SK-N-SH treated with all-trans-retinoic acid at 6 μM for 48 hours (cell line): ENCODE data around the gene GEMIN4.

Source experiments
- ARNTL ChIP-seq: fragments of 450-650 bp; formaldehyde crosslinking; IDR thresholded peaks from 2 replicates; pipeline ENCODE4 v1.5.0; 2020; ENCODE audit warnings: low read depth, mild to moderate bottlenecking, moderate library complexity, borderline replicate concordance
- ESRRG ChIP-seq: fragments of 250-450 bp; sonication (Bioruptor Pico); IDR thresholded peaks from 2 replicates; pipeline ENCODE4 v1.6.1; 2021; ENCODE audit warnings: mild to moderate bottlenecking
- ISL1 ChIP-seq: fragments of 250-450 bp; sonication (Bioruptor Pico); IDR thresholded peaks from 2 replicates; pipeline ENCODE4 v2.1.2; 2022; ENCODE audit warnings: mild to moderate bottlenecking, moderate library complexity
- TCF4 ChIP-seq: fragments of 250-450 bp; sonication (Bioruptor Pico); IDR thresholded peaks from 2 replicates; pipeline ENCODE4 v1.8.0; 2021; ENCODE audit warnings: mild to moderate bottlenecking, moderate library complexity, borderline replicate concordance
- ZC3H10 ChIP-seq: fragments of 250-450 bp; sonication (Bioruptor Pico); IDR thresholded peaks from 2 replicates; pipeline ENCODE4 v1.5.1; 2021; ENCODE audit warnings: mild to moderate bottlenecking, moderate library complexity
- ZFP3 ChIP-seq: fragments of 250-450 bp; sonication (Bioruptor Pico); IDR thresholded peaks from 2 replicates; pipeline ENCODE4 v1.5.0; 2020; ENCODE audit warnings: mild to moderate bottlenecking, moderate library complexity
- ZFP30 ChIP-seq: fragments of 450-650 bp; formaldehyde crosslinking; IDR thresholded peaks from 2 replicates; pipeline ENCODE4 v1.5.0; 2022; ENCODE audit warnings: mild to moderate bottlenecking, moderate library complexity
- ZNF8 ChIP-seq: fragments of 450-650 bp; formaldehyde crosslinking; IDR thresholded peaks from 2 replicates; pipeline ENCODE4 v1.5.0; 2020; ENCODE audit warnings: mild to moderate bottlenecking, moderate library complexity
- TF ChIP-seq, protein P1 (sequence below): fragments of 250-450 bp; sonication (Bioruptor Pico); IDR thresholded peaks from 2 replicates; pipeline ENCODE4 v1.8.0; 2020; ENCODE audit warnings: mild to moderate bottlenecking, moderate library complexity, borderline replicate concordance
- TF ChIP-seq, protein P2 (sequence below): fragments of 250-450 bp; sonication (Bioruptor Pico); IDR thresholded peaks from 2 replicates; pipeline ENCODE4 v1.5.0; 2020; ENCODE audit warnings: mild to moderate bottlenecking, moderate library complexity
- TF ChIP-seq, protein P3 (sequence below): fragments of 250-450 bp; sonication (Bioruptor Pico); IDR thresholded peaks from 2 replicates; pipeline ENCODE4 v1.5.1; 2020; ENCODE audit warnings: low read depth, mild to moderate bottlenecking, moderate library complexity

DNA sequence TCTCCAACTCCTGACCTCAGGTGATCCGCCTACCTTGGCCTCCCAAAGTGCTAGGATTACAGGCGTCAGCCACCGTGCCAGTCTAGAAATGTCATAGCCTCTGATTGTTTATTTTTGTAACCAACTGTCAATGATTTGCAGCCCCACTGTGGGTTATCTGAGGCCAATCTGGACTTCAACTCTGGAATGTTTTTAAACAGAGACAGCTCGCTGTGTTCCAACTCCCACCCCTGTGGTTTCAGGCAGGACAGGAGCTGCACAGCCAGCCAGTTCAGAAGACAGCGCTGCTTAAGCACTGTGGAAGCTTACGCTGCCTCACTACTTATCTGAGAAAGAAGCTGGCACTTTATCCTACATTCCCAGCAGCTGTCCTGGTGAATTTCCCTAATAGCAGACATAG, 49.6 kb upstream of the GEMIN4 start:
- TF ChIP-seq ZC3H10 (CRISPR knock-in tag) (no peak), TCF4 (CRISPR knock-in tag) (no peak), ISL1 (CRISPR knock-in tag) (no peak), ZFP3 (CRISPR knock-in tag) (no peak), ZFP30 (CRISPR knock-in tag) (no peak), ZNF8 (CRISPR knock-in tag) (no peak), ARNTL (no peak), ESRRG (CRISPR knock-in tag) (no peak)
- TF ChIP-seq, protein P1, sequence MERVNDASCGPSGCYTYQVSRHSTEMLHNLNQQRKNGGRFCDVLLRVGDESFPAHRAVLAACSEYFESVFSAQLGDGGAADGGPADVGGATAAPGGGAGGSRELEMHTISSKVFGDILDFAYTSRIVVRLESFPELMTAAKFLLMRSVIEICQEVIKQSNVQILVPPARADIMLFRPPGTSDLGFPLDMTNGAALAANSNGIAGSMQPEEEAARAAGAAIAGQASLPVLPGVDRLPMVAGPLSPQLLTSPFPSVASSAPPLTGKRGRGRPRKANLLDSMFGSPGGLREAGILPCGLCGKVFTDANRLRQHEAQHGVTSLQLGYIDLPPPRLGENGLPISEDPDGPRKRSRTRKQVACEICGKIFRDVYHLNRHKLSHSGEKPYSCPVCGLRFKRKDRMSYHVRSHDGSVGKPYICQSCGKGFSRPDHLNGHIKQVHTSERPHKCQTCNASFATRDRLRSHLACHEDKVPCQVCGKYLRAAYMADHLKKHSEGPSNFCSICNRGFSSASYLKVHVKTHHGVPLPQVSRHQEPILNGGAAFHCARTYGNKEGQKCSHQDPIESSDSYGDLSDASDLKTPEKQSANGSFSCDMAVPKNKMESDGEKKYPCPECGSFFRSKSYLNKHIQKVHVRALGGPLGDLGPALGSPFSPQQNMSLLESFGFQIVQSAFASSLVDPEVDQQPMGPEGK = no peak
- TF ChIP-seq, protein P2, sequence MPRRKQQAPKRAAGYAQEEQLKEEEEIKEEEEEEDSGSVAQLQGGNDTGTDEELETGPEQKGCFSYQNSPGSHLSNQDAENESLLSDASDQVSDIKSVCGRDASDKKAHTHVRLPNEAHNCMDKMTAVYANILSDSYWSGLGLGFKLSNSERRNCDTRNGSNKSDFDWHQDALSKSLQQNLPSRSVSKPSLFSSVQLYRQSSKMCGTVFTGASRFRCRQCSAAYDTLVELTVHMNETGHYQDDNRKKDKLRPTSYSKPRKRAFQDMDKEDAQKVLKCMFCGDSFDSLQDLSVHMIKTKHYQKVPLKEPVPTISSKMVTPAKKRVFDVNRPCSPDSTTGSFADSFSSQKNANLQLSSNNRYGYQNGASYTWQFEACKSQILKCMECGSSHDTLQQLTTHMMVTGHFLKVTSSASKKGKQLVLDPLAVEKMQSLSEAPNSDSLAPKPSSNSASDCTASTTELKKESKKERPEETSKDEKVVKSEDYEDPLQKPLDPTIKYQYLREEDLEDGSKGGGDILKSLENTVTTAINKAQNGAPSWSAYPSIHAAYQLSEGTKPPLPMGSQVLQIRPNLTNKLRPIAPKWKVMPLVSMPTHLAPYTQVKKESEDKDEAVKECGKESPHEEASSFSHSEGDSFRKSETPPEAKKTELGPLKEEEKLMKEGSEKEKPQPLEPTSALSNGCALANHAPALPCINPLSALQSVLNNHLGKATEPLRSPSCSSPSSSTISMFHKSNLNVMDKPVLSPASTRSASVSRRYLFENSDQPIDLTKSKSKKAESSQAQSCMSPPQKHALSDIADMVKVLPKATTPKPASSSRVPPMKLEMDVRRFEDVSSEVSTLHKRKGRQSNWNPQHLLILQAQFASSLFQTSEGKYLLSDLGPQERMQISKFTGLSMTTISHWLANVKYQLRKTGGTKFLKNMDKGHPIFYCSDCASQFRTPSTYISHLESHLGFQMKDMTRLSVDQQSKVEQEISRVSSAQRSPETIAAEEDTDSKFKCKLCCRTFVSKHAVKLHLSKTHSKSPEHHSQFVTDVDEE (CRISPR knock-in tag) = no peak
- TF ChIP-seq, protein P3, sequence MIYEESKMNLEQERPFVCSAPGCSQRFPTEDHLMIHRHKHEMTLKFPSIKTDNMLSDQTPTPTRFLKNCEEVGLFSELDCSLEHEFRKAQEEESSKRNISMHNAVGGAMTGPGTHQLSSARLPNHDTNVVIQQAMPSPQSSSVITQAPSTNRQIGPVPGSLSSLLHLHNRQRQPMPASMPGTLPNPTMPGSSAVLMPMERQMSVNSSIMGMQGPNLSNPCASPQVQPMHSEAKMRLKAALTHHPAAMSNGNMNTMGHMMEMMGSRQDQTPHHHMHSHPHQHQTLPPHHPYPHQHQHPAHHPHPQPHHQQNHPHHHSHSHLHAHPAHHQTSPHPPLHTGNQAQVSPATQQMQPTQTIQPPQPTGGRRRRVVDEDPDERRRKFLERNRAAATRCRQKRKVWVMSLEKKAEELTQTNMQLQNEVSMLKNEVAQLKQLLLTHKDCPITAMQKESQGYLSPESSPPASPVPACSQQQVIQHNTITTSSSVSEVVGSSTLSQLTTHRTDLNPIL (CRISPR knock-in tag) = no peak
